Esophagus squamous epithelium (tissue), 4 donors: ENCODE measurements around the gene TUBGCP2.

ENCODE experiments used
- CTCF ChIP-seq, 6 experiments: fragments of 450-650 bp in 4 of 6; fragments of 200-600 bp in 2 of 6; sonication (generic) in 2 of 6; IDR thresholded peaks; one replicate each; pipeline ENCODE4 v1.5.1; 2016 to 2019; ENCODE audit warnings: antibody characterized with exemption in 6 of 6, mild to moderate bottlenecking in 4 of 6, moderate library complexity in 4 of 6
- POLR2A ChIP-seq, 4 donors: fragments of 450-650 bp; IDR thresholded peaks; one replicate each; pipeline ENCODE4 v1.6.1; 2017; ENCODE audit warnings: antibody characterized with exemption in 4 of 4, mild to moderate bottlenecking in 4 of 4, moderate library complexity in 3 of 4

- TF ChIP-seq CTCF (IDR thresholded peaks at IDR 0.05): no peak
- TF ChIP-seq POLR2A (IDR thresholded peaks at IDR 0.05): no peak
These were observed 22.3 kb downstream of the TUBGCP2 start for GRCh38 chr10:133286366-133286765.
